ENCODE measurements around the gene RAP1GAP2.

The RAP1GAP2 gene

DNA sequence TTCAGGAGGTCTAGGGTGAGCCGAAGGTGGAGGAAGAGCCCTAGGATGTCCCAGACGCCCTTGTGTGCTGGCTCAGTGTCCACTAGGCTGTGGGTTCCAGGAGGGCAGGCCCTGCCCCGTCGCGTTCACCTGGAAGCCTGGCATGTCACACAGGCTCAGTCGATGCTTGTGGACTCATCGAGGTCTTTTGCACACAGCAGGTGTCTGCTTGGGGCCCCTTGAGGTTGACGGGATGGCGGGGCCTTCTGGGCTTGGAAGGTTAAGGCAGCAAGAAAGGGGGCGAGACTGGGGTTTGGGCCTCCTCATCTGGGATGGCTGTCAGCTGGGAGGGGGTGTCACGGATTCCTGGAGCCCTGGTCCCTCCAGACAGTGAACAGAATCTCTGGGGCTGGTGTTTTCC lies 1.9 kb downstream of the RAP1GAP2 start:
- TF ChIP-seq, protein P1, sequence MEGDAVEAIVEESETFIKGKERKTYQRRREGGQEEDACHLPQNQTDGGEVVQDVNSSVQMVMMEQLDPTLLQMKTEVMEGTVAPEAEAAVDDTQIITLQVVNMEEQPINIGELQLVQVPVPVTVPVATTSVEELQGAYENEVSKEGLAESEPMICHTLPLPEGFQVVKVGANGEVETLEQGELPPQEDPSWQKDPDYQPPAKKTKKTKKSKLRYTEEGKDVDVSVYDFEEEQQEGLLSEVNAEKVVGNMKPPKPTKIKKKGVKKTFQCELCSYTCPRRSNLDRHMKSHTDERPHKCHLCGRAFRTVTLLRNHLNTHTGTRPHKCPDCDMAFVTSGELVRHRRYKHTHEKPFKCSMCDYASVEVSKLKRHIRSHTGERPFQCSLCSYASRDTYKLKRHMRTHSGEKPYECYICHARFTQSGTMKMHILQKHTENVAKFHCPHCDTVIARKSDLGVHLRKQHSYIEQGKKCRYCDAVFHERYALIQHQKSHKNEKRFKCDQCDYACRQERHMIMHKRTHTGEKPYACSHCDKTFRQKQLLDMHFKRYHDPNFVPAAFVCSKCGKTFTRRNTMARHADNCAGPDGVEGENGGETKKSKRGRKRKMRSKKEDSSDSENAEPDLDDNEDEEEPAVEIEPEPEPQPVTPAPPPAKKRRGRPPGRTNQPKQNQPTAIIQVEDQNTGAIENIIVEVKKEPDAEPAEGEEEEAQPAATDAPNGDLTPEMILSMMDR (IDR thresholded peaks at IDR 0.05; ENCODE audit: low read depth, low read length) = no peak
- no peak overlapping the region for H3K4me3 ChIP-seq (ENCODE audit: low read depth, low read length)

DNA sequence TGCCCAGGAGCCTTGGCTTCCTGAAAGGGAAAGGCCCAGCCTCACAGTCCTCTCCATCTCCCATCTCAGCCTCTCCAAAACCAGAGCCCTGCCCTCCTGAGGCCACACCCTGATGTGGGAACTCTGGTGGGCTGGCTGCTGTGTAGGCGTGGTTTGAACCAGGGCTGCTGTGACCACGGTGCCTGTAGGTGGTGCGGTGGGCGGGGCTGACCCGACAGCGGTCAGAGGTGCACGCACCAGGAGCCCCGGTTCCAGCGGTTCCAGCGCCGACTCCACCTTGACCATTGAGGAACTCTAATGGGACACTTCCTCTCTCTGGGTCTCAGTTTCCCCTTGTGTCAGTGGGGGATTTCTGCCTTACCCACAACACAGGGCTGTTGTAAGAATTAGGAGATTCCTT lies 2.4 kb downstream of the RAP1GAP2 start:
- TF ChIP-seq, protein P1 (IDR thresholded peaks at IDR 0.05; ENCODE audit: low read depth, low read length) = no peak
- H3K4me3 ChIP-seq (ENCODE audit: low read depth, low read length) = no peak overlapping the region

DNA sequence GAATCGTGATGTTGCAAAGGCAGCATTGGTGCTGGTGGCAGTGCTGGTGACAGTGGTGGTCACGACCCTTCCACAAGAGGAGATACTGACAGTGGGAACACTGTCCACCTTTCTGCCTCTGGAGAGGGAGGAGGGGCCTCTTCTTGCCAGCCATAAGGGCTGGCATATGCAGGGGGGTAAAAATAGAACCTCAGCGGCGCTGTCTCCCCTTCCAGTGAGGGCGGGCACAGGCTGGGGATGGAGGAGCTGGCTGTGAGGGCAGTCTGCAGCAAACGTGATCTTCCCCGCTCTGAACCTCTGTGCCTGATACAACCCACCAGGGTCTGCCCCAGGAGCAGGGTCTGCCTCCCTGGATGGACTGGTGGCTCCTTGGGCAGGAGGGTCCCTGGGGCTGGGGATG lies 3.4 kb downstream of the RAP1GAP2 start:
- H3K4me3 ChIP-seq (ENCODE audit: low read depth, low read length) = no peak overlapping the region
- TF ChIP-seq, protein P1 (IDR thresholded peaks at IDR 0.05; ENCODE audit: low read depth, low read length) = no peak

DNA sequence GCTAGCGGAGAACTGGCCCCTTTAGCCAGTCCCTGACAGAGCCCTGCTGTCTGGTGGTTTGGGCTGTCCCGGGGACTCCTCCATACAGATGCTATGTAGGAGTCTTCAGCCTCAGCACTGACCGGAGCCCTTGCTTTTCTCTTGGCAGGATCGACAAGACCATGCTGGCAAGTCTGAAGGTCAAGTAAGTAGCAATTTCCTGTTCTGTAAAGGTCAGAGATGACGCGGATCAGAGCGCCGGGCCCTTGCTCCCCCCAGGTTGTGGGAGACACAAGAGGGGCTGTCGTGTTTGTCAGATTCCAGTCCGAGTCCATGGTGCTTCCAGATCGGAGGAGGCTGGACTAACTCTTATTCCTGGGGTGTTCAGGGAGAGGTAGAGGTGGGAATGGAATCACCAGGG lies 4.1 kb downstream of the RAP1GAP2 start:
- TF ChIP-seq, protein P1 (IDR thresholded peaks at IDR 0.05; ENCODE audit: low read depth, low read length) = no peak
- no peak overlapping the region for H3K4me3 ChIP-seq (ENCODE audit: low read depth, low read length)

DNA sequence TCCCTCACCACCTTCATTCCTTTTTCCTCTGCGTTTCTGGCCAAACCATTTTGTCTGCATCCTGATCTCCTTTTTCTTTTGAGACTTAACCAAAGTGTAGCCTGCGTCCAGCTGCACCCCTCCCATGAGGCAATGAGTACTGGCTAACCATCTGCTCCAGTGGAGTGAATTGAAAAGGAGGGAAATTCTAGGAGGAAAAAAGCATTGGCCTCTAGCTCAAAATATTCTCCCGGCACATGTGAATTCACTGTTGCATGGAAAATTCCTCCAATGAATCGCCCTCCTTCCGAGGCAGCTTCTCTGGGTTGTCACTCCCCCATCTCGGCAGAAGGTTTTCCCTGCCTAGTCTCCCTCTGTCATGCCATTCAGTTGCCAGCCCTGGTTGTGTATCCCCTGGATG lies 5.6 kb downstream of the RAP1GAP2 start:
- no peak overlapping the region for H3K4me3 ChIP-seq (ENCODE audit: low read depth, low read length)
- TF ChIP-seq, protein P1 (IDR thresholded peaks at IDR 0.05; ENCODE audit: low read depth, low read length) = no peak

DNA sequence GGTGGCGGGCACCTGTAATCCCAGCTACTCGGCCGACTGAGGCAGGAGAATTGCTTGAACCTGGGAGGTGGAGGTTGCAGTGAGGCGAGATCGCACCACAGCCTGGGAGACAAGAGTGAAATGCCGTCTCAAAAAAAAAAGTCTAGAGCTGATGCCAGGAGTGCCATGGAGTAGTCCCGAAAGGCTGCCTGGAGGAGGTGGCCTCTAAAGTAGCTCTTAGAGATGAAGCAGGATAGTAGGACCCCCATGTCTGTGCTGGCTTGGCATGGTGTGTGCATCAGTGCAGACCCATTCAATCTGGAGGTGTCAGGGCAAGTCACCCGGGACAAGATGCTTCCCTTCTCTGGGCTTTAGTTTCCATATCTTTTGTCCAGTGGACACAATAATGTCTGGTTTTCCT lies 6.3 kb downstream of the RAP1GAP2 start:
- TF ChIP-seq, protein P1 (IDR thresholded peaks at IDR 0.05; ENCODE audit: low read depth, low read length) = no peak
- H3K4me3 ChIP-seq (ENCODE audit: low read depth, low read length) = no peak overlapping the region

DNA sequence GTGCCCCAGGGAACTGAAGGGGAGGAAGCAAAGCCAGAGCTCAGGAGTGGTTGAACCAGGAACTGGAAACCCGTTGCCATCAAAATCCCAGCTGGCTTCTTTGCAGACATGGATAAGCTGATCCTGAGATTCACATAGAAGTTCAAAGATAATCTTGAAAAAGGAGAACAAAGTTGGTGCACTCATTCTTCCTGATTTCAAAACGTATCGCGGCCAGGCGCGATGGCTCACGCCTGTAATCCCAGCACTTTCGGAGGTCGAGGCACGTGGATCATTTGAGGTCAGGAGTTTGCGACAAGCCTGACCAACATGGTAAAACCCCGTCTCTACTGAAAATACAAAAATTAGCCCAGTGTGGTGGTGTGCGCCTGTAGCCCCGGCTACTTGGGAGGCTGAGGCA lies 7.1 kb downstream of the RAP1GAP2 start:
- TF ChIP-seq, protein P1 (IDR thresholded peaks at IDR 0.05; ENCODE audit: low read depth, low read length) = no peak
- no peak overlapping the region for H3K4me3 ChIP-seq (ENCODE audit: low read depth, low read length)
